Testis (tissue), 3 donors: ENCODE results near the gene NRP2. TPM values are rescaled to one million over a fixed set of nuclear protein-coding genes. Genes with fewer than 3 reads are reported as not detected.

Source experiments
- DNase-seq: peaks from one replicate; pipeline ENCODE4 v3.0.0-alpha.2; 2019
- H3K27ac ChIP-seq, 2 donors: fragments of 200-600 bp; sonication (generic); one replicate each; pipeline ENCODE4 v1.5.1; 2019
- H3K27me3 ChIP-seq: fragments of 200-600 bp; sonication (generic); one replicate; pipeline ENCODE4 v1.5.1; 2019
- H3K36me3 ChIP-seq: fragments of 200-600 bp; sonication (generic); one replicate; pipeline ENCODE4 v1.5.1; 2017; ENCODE audit warnings: low read depth; ENCODE audit errors: missing control alignments
- H3K4me1 ChIP-seq: fragments of 200-600 bp; sonication (generic); one replicate; pipeline ENCODE4 v1.5.1; 2019
- H3K4me3 ChIP-seq, 2 donors: fragments of 200-600 bp; sonication (generic); one replicate each; pipeline ENCODE4 v1.5.1; 2017 to 2019
- H3K9me3 ChIP-seq: fragments of 200-600 bp; sonication (generic); one replicate; pipeline ENCODE4 v1.5.1; 2017
- POLR2A ChIP-seq: fragments of 450-650 bp; IDR thresholded peaks from one replicate; pipeline ENCODE4 v1.6.1; 2017; ENCODE audit warnings: antibody characterized with exemption, mild to moderate bottlenecking, moderate library complexity
- WGBS, 2 donors: methylation state at CpG; one replicate each; pipeline ENCODE4 v1.1.5; 2018; 5-methylcytosine and 5-hydroxymethylcytosine counted together
- intact Hi-C: fragments of 100-400 bp; cut with DNase I; formaldehyde crosslinking; loops from one replicate; pipeline ENCODE4 v1.15.1; 2023; ENCODE audit warnings: low total_unique reads
- polyA plus RNA-seq: library from polyadenylated mRNA; stranded (reverse); fragments of 350-450 nt; fragmentation: Illumina TruSeq; extraction: RNeasy Lipid Tissue Mini Kit (QIAGEN cat#74804); gene quantifications from one replicate; pipeline ENCODE4 v1.2.3, GENCODE V29; 2014; ENCODE audit warnings: low read depth, low replicate concordance; ENCODE audit not compliant: insufficient read depth
- total RNA-seq, 2 donors: library from RNA; depleted of rRNA; stranded (reverse); fragments of >200 nt; gene quantifications; one replicate each; pipeline ENCODE4 v1.2.3, GENCODE V29; 2016
- TF ChIP-seq, protein P1 (sequence below), 3 experiments: fragments of 450-650 bp in 2 of 3; fragments of 200-600 bp in 1 of 3; sonication (generic) in 1 of 3; IDR thresholded peaks; one replicate each; pipeline ENCODE4 v1.5.1; 2016 to 2019; ENCODE audit warnings: antibody characterized with exemption in 3 of 3, mild to moderate bottlenecking in 2 of 3, moderate library complexity in 1 of 3

Gene NRP2
- total and polyA plus RNA-seq, 3 donors from 2014 or later: 6.3 to 10.6 (median 6.3) TPM

DNA sequence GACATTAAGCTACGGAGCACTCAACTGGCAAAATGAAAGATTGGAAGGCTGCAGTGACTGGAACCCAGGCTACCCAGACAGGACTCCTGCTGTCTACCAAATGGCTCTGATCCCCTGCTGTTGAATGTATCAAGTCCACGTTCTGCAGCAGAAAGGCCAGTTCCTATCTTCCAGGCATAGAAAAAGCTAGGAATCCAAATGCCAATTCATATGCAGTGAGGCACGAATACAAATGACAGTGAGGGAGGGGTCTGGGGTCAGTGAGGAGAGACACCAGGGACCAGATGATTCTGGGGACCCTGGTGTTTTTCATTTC is 5.3 kb downstream of the NRP2 start:
- TF ChIP-seq POLR2A: no peak
- TF ChIP-seq, protein P1, sequence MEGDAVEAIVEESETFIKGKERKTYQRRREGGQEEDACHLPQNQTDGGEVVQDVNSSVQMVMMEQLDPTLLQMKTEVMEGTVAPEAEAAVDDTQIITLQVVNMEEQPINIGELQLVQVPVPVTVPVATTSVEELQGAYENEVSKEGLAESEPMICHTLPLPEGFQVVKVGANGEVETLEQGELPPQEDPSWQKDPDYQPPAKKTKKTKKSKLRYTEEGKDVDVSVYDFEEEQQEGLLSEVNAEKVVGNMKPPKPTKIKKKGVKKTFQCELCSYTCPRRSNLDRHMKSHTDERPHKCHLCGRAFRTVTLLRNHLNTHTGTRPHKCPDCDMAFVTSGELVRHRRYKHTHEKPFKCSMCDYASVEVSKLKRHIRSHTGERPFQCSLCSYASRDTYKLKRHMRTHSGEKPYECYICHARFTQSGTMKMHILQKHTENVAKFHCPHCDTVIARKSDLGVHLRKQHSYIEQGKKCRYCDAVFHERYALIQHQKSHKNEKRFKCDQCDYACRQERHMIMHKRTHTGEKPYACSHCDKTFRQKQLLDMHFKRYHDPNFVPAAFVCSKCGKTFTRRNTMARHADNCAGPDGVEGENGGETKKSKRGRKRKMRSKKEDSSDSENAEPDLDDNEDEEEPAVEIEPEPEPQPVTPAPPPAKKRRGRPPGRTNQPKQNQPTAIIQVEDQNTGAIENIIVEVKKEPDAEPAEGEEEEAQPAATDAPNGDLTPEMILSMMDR (IDR thresholded peaks at IDR 0.05): no peak
- no peak overlapping the region for H3K4me3 ChIP-seq
- no peak overlapping the region for H3K27ac ChIP-seq
- peaks cover 8% of the 10 kb centered on the region for H3K4me1 ChIP-seq
- H3K36me3 ChIP-seq: no peaks in the 10 kb centered on the region
- intact Hi-C loops: no loop called here
- no peaks in the 10 kb centered on the region for H3K9me3 ChIP-seq
- no peak for DNase-seq
- H3K27me3 ChIP-seq: no peaks in the 10 kb centered on the region
- 71 to 75% methylated on average over 3 of the region's 3 CpGs for WGBS, 2 donors

DNA sequence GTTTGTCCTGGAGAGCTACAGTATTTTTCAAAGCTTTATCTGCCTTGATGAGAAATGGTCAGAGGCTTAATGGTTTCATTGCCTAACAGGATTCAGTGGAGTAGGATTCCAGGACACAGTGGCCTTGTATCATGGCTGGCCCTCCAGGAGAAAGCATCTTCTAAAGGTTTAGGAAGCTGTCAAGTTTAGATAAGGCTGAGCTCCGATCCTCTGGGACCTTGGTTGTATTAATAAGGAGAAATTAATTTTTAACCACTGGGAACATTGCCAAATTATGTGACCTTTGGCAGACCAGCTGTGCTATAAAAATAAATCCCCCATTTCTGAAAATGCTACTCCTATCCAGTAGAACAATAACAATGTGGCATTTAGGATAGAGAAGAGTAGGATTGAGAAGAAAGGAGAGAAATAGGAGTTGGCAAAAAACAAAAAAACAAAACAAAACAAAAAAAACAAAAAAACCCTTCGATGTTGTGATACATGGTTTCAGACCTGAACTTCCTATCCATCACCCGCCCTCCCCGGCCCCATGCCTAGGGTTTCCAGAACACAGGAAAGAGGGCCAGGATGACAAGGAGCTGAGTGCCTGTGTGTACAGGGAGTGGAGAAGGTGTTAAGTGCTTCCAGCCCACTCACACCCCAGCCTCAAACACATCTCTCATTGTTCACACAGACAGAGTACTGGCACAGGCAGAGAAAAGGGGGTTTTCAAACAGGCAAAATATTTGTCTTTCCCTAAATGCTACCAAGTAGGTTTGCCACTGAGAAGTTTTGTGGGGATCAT is 6.3 kb downstream of the NRP2 start:
- peaks cover 8% of the 10 kb centered on the region for H3K4me1 ChIP-seq

DNA sequence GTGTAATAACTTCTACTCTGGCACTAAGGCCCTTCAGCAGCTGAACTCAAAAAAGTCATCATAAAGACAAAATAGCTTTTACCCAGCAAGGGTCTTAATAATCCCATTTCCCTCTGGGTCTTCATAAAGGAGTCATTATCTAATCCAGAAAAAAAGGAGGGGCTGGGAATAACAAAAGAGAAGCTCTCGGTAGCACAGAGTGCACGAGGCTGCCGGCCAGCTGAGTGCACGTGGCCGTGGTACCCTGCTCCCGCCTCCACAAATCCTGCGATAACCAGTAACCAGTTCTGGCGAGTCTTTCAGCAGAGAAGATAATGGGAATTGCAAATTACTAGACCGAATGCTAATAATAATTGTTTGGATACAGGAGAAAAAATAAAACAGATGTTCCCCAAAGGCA is 7.5 kb downstream of the NRP2 start:
- TF ChIP-seq POLR2A: no peak
- TF ChIP-seq, protein P1 (IDR thresholded peaks at IDR 0.05): no peak
- no peak overlapping the region for H3K27ac ChIP-seq
- peaks cover 8% of the 10 kb centered on the region for H3K4me1 ChIP-seq
- H3K27me3 ChIP-seq: no peaks in the 10 kb centered on the region
- DNase-seq: no peak
- H3K9me3 ChIP-seq: no peaks in the 10 kb centered on the region
- WGBS, 2 donors: 76 to 80% methylated on average over 9 of the region's 9 CpGs
- no peak overlapping the region for H3K4me3 ChIP-seq
- H3K36me3 ChIP-seq: no peaks in the 10 kb centered on the region
- intact Hi-C loops: no loop called here

More for the DNA sequence above, 6.3 kb downstream of the NRP2 start:
- intact Hi-C loops: no loop called here
- Histone ChIP-seq H3K9me3 (no peaks in the 10 kb centered on the region), H3K27me3 (no peaks in the 10 kb centered on the region), H3K36me3 (no peaks in the 10 kb centered on the region), H3K4me3 (no peak overlapping the region), H3K27ac (no peak overlapping the region)
- TF ChIP-seq, protein P1 (IDR thresholded peaks at IDR 0.05): no peak
- no peak for TF ChIP-seq POLR2A
- WGBS, 2 donors: 59 to 60% methylated on average over 4 of the region's 4 CpGs
- no peak for DNase-seq

GRCh38 chr2:205692104-205692503 is 9.8 kb downstream of the NRP2 start:
- TF ChIP-seq POLR2A: no peak
- TF ChIP-seq, protein P1 (IDR thresholded peaks at IDR 0.05): no peak
- Histone ChIP-seq H3K27ac (no peak overlapping the region), H3K4me3 (no peak overlapping the region), H3K4me1 (no peaks in the 10 kb centered on the region), H3K36me3 (no peaks in the 10 kb centered on the region), H3K9me3 (no peaks in the 10 kb centered on the region), H3K27me3 (no peaks in the 10 kb centered on the region)
- DNase-seq: no peak
- intact Hi-C loops: no loop called here
- 80 to 94% methylated on average over 3 of the region's 3 CpGs for WGBS, 2 donors

- H3K4me1 ChIP-seq: peaks cover 4% of the 10 kb centered on the region
- no peaks in the 10 kb centered on the region for H3K9me3 ChIP-seq
- H3K36me3 ChIP-seq: no peaks in the 10 kb centered on the region
- H3K4me3 ChIP-seq: no peak overlapping the region
- TF ChIP-seq POLR2A: no peak
- TF ChIP-seq, protein P1 (IDR thresholded peaks at IDR 0.05): no peak
- 98 to 100% methylated on average over 2 of the region's 2 CpGs for WGBS, 2 donors
- H3K27me3 ChIP-seq: no peaks in the 10 kb centered on the region
- intact Hi-C loops: no loop called here
- DNase-seq: no peak
- no peak overlapping the region for H3K27ac ChIP-seq
Measured at GRCh38 chr2:205694256-205694655, 12.0 kb downstream of the NRP2 start.
